Measurements from ENCODE around the gene GABBR2. TPM values are rescaled to one million over a fixed set of nuclear protein-coding genes. Genes with fewer than 3 reads are reported as not detected.
"Not testable (repeated sequence)": the region's sequence is repeated elsewhere in the genome, so short reads cannot be mapped to it uniquely, and the experiment has no call there.

GABBR2 gene
- total RNA-seq, 4 donors from 2014 or later: 0.17 to 0.26 TPM; not detected in 2

DNA sequence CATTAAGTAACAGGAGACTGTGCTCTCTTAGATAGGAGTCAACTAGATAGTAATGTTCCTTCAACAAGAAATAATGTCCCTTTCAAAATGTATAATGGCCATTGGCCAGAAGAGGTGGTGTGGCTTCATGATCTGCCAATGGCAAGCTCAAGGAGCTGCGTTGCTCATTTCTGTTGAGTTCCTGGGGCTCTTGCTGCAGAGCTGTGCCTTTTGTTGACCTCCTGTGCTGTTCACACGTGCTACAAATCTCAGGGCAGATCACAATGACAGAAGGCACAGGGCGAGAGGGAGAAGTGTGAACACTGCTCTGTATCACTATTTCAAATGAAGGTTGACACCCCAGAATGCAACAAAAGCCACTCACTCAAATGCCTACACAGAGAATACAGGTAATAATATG, 437.3 kb downstream of the GABBR2 start:
- H3K4me1 ChIP-seq: no peaks in the 10 kb centered on the region
- peaks cover 0 to 13% (median 0%) of the 10 kb centered on the region in 4 donors for H3K27me3 ChIP-seq
- TF ChIP-seq EP300 (IDR thresholded peaks at IDR 0.05): no peak
- no peak for TF ChIP-seq POLR2A (IDR thresholded peaks at IDR 0.05; ENCODE audit: low read depth)
- TF ChIP-seq, protein P1, sequence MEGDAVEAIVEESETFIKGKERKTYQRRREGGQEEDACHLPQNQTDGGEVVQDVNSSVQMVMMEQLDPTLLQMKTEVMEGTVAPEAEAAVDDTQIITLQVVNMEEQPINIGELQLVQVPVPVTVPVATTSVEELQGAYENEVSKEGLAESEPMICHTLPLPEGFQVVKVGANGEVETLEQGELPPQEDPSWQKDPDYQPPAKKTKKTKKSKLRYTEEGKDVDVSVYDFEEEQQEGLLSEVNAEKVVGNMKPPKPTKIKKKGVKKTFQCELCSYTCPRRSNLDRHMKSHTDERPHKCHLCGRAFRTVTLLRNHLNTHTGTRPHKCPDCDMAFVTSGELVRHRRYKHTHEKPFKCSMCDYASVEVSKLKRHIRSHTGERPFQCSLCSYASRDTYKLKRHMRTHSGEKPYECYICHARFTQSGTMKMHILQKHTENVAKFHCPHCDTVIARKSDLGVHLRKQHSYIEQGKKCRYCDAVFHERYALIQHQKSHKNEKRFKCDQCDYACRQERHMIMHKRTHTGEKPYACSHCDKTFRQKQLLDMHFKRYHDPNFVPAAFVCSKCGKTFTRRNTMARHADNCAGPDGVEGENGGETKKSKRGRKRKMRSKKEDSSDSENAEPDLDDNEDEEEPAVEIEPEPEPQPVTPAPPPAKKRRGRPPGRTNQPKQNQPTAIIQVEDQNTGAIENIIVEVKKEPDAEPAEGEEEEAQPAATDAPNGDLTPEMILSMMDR (IDR thresholded peaks at IDR 0.05): no peak
- no peak for TF ChIP-seq POLR2AphosphoS5 (IDR thresholded peaks at IDR 0.05)
- intact Hi-C loops (cut with DNase I): no loop called here
- no peak for DNase-seq (ENCODE audit: extremely low spot score)
- no peaks in the 10 kb centered on the region for H3K9me3 ChIP-seq
- no peak overlapping the region for H3K4me3 ChIP-seq
- H3K36me3 ChIP-seq: no peaks in the 10 kb centered on the region
- 44% methylated on average over 2 of the region's 3 CpGs for WGBS
- H3K27ac ChIP-seq (replicated peaks in 1 of 4): no peak overlapping the region

DNA sequence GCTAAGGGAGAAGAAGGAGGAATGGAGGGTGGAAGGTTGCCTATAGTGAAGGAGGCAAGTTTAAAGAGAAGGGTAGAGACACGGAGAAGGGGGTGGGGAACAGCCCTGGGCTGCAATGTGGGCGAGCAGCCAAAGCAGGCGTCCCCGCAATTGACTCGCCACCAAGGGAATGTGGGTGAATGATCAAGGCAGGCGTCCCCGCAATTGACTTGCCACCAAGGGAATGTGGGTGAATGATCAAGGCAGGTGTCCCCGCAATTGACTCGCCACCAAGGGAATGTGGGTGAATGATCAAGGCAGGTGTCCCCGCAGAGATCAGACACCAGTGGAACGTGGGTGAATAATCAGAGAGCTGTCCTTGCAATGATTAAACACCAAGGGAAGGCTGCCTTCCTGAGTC, 438.5 kb downstream of the GABBR2 start:
- H3K4me1 ChIP-seq; H3K9me3 ChIP-seq; H3K36me3 ChIP-seq; intact Hi-C loops (cut with DNase I); DNase-seq (ENCODE audit: extremely low spot score); H3K4me3 ChIP-seq; H3K27ac ChIP-seq (replicated peaks in 1 of 4): not testable (repeated sequence)
- WGBS: 79% methylated on average over 11 of the region's 11 CpGs
- peaks cover 0 to 13% (median 0%) of the 10 kb centered on the region in 4 donors for H3K27me3 ChIP-seq

DNA sequence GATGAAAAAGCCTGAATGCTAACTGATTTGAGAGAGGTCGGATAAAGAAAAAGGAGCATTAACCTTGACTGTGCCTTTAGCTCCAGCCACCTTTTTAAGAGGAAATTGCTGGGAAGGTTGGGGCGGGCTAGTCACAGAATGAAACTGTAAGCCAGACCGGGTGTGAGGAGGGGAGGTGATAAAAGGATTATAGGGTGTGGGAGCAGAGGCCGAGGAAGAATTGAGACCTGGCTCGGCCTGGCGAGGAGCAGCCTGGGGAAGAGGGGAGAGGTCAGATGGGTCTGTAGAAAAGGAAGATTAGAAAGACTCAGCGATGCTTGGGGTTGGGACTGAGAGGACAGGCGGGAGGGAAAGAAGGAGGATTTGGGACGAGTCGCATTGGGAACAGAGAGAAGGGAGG, 439.1 kb downstream of the GABBR2 start:
- H3K36me3 ChIP-seq; H3K4me1 ChIP-seq; H3K9me3 ChIP-seq; DNase-seq (ENCODE audit: extremely low spot score); intact Hi-C loops (cut with DNase I); H3K27ac ChIP-seq (replicated peaks in 1 of 4); H3K4me3 ChIP-seq: not testable (repeated sequence)
- WGBS: 61% methylated on average over 10 of the region's 10 CpGs
- H3K27me3 ChIP-seq: peaks cover 0 to 13% (median 0%) of the 10 kb centered on the region in 4 donors

DNA sequence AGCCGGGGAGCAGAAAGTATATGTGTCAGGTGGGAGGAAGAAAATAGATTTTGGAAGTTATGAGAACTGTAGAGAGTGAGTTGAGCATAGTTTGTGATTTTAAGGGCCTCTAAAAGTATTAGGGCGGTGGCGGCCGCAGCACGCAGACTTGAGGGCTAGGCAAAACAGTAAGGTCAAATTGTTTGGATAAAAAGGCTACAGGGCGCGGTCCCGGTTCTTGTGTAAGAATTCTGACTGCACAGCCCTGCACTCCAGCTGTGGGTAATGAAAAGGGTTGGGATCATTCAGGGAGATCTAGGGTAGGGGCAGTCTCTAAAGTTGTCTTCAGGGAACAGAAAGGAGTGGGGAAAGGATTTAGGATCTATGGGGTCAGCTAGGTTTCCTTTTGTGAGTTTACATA, 441.2 kb downstream of the GABBR2 start:
- DNase-seq (ENCODE audit: extremely low spot score); intact Hi-C loops (cut with DNase I): not testable (repeated sequence)

DNA sequence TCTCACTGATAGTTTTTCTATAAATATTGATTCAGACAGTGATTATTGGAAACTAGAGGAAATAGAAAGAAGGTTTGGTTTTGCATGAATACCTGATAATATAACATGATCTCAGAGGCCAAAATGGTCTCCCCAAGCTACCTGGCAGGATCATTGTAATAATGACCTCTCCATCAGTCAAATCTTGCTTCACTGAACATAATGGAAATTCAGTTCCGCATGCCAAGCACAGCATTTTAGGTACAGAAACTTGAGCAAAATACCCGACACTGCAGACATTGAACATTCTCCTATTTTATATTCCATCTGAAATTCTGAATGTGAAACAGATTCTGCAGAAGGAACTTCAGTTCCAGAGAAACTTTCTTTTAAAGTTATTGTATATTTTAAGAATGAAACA, 444.2 kb downstream of the GABBR2 start:
- Histone ChIP-seq H3K27ac (replicated peaks in 1 of 4) (no peak overlapping the region), H3K9me3 (no peaks in the 10 kb centered on the region), H3K4me3 (no peak overlapping the region), H3K27me3 (peaks cover 0 to 5% (median 0%) of the 10 kb centered on the region in 4 donors), H3K36me3 (no peaks in the 10 kb centered on the region), H3K4me1 (no peaks in the 10 kb centered on the region)
- intact Hi-C loops (cut with DNase I): loop anchor here (5.0 kb wide), 1 partner anchor 342 kb away; the partner anchor contains the start of gene TRMO
- TF ChIP-seq POLR2A (IDR thresholded peaks at IDR 0.05; ENCODE audit: low read depth): no peak
- TF ChIP-seq POLR2AphosphoS5 (IDR thresholded peaks at IDR 0.05): no peak
- TF ChIP-seq, protein P1 (IDR thresholded peaks at IDR 0.05): no peak
- TF ChIP-seq EP300 (IDR thresholded peaks at IDR 0.05): no peak
- WGBS: 71% methylated on average over 2 of the region's 2 CpGs
- DNase-seq (ENCODE audit: extremely low spot score): no peak

More for the DNA sequence above, 441.2 kb downstream of the GABBR2 start:
- not testable (repeated sequence) for H3K4me3 ChIP-seq; H3K27me3 ChIP-seq; H3K27ac ChIP-seq (replicated peaks in 1 of 4); H3K9me3 ChIP-seq; H3K4me1 ChIP-seq; H3K36me3 ChIP-seq
- 89% methylated on average over 8 of the region's 8 CpGs for WGBS

DNA sequence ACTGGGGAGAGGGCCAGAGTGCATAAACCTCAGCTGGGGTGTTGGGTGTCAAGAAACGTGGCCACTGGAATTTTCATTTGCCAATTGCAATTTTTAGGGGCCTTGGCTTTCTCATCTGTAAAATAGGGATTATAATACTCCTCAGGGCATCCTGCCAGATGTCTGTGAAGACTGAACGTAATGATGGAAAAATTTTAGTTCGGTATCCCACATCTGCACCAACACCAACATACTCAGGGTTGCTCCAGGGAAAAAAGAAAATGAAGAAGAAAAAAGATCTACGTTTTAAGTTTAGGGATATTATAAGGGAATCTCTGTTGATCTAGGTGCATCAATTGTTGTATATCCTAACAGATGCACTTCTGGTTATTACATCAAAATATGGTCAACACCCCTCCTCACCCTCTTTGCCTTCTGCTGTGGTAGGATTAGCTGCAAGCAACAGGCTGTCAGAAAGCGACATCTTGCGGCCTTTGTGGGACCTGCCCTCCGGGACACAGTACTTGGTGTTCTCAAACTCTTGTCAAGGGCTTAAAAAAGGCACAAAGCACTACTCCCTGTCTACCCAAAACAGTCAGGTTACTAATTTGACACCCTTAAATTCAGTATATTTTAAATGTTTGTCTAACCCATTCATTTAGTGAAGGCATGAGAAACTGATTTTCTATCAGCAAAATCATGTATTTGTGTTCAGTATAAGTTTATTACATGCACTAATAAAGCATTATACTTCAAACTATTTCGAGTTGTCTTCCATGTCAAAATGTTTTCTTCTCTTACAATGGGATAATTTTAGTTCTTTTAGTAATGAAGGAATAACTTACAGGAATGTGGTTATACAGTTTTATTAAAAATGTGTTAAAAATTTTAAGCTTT, 445.0 kb downstream of the GABBR2 start:
- intact Hi-C loops (cut with DNase I): loop anchor here (1.0 to 5.0 kb wide), 3 partner anchors 58 to 341 kb away; partner anchors contain the start of gene TRMO
- no peak for DNase-seq (ENCODE audit: extremely low spot score)
- TF ChIP-seq, protein P1 (IDR thresholded peaks at IDR 0.05): peak; percentile 81 to 92 (median 89)
- no peak for TF ChIP-seq POLR2A (IDR thresholded peaks at IDR 0.05; ENCODE audit: low read depth)

More for the DNA sequence above, 445.0 kb downstream of the GABBR2 start:
- no peaks in the 10 kb centered on the region for H3K9me3 ChIP-seq
- H3K27ac ChIP-seq (replicated peaks in 1 of 4): no peak overlapping the region
- H3K4me1 ChIP-seq: no peaks in the 10 kb centered on the region
- H3K4me3 ChIP-seq: no peak overlapping the region
- no peaks in the 10 kb centered on the region for H3K36me3 ChIP-seq
- H3K27me3 ChIP-seq: no peaks in the 10 kb centered on the region
- WGBS: 24% methylated on average over 8 of the region's 8 CpGs
